ENCODE data around the gene TET3.

Gene TET3

GRCh38 chr2:74031221-74031620, 46.5 kb downstream of the TET3 start:
- DNase-seq (ENCODE audit: low read depth in 2 of 2), result no peak

- DNase-seq (ENCODE audit: low read depth in 2 of 2), result no peak
Measured at GRCh38 chr2:74031959-74032287, 47.2 kb downstream of the TET3 start.

GRCh38 chr2:74033375-74033774, 48.7 kb downstream of the TET3 start:
- DNase-seq (ENCODE audit: low read depth in 2 of 2), result no peak

Data from stimulated activated CD8-positive, alpha-beta memory T cell treated with anti-CD3 and anti-CD28 coated beads, Interleukin-7, amount 100 ng/mL, for 1 hour (primary cell).